C4-2B (cell line): ENCODE results near the gene AP1M1.
"Not testable (repeated sequence)": the region's sequence is repeated elsewhere in the genome, so short reads cannot be mapped to it uniquely, and the experiment has no call there.

ENCODE experiments used
- H3K27ac ChIP-seq: fragments of 450-650 bp; 2 replicates; pipeline ENCODE4 v1.5.1; 2017
- CTCF ChIP-seq: fragments of 450-650 bp; conservative IDR thresholded peaks from 2 replicates; pipeline ENCODE4 v1.5.1; 2017; ENCODE audit warnings: mild to moderate bottlenecking
- ZFX ChIP-seq: fragments of 450-650 bp; IDR thresholded peaks from 2 replicates; pipeline ENCODE4 v1.6.1; 2017

AP1M1 gene

GRCh38 chr19:16284505-16284904 lies 86.8 kb downstream of the AP1M1 start:
- TF ChIP-seq ZFX (no peak), CTCF (no peak)
- H3K27ac ChIP-seq = no peak overlapping the region

- H3K27ac ChIP-seq = not testable (repeated sequence)
These were observed 87.4 kb downstream of the AP1M1 start for GRCh38 chr19:16285079-16285478.

- no peak overlapping the region for H3K27ac ChIP-seq
These were observed 88.2 kb downstream of the AP1M1 start for GRCh38 chr19:16285769-16286498.

GRCh38 chr19:16288544-16288943 lies 90.8 kb downstream of the AP1M1 start:
- no peak for TF ChIP-seq ZFX
- TF ChIP-seq CTCF = no peak
- H3K27ac ChIP-seq = no peak overlapping the region

More at GRCh38 chr19:16285769-16286498, 88.2 kb downstream of the AP1M1 start:
- TF ChIP-seq ZFX = no peak
- no peak for TF ChIP-seq CTCF

GRCh38 chr19:16289594-16289993 lies 91.9 kb downstream of the AP1M1 start:
- no peak overlapping the region for H3K27ac ChIP-seq
- TF ChIP-seq CTCF = no peak
- TF ChIP-seq ZFX = no peak

- TF ChIP-seq ZFX = no peak
- TF ChIP-seq CTCF = no peak
- H3K27ac ChIP-seq = no peak overlapping the region
These were observed 93.0 kb downstream of the AP1M1 start for GRCh38 chr19:16290692-16291091.

- TF ChIP-seq CTCF (no peak), ZFX (no peak)
- H3K27ac ChIP-seq = peak overlapping the region; percentile 15
These were observed 95.7 kb downstream of the AP1M1 start for GRCh38 chr19:16293118-16294091.
